H9 (cell line): Measurements from ENCODE around the gene CPE. TPM values are rescaled to one million over a fixed set of nuclear protein-coding genes. Genes with fewer than 3 reads are reported as not detected.

Experiments
- DNase-seq: peaks from one replicate; pipeline ENCODE4 v3.0.0-alpha.2; 2017
- H2AFZ ChIP-seq: one replicate; pipeline ENCODE4 v1.6.1; 2013; ENCODE audit warnings: mild to moderate bottlenecking, low read length, control low read depth, moderate library complexity
- H2AK5ac ChIP-seq: 2 replicates; pipeline ENCODE4 v1.6.1; 2013; ENCODE audit warnings: low read length, control low read depth, mixed read lengths; ENCODE audit not compliant: insufficient read length
- H2BK120ac ChIP-seq: one replicate; pipeline ENCODE4 v1.6.1; 2013; ENCODE audit warnings: low read depth, mild to moderate bottlenecking, low read length, control low read depth, inconsistent platforms; ENCODE audit not compliant: poor library complexity, severe bottlenecking
- H2BK12ac ChIP-seq: 2 replicates; pipeline ENCODE4 v1.6.1; 2013; ENCODE audit warnings: low read length, control low read depth, mixed read lengths, low read depth; ENCODE audit not compliant: insufficient read length
- H2BK15ac ChIP-seq: 2 replicates; pipeline ENCODE4 v1.6.1; 2013; ENCODE audit warnings: low read depth, low read length, control low read depth
- H2BK20ac ChIP-seq: one replicate; pipeline ENCODE4 v1.6.1; 2013; ENCODE audit warnings: low read depth, mild to moderate bottlenecking, low read length, control low read depth, inconsistent platforms; ENCODE audit not compliant: poor library complexity, severe bottlenecking
- H2BK5ac ChIP-seq: 2 replicates; pipeline ENCODE4 v1.6.1; 2013; ENCODE audit warnings: low read length, control low read depth, mixed read lengths; ENCODE audit not compliant: insufficient read length
- H3K14ac ChIP-seq: 2 replicates; pipeline ENCODE4 v1.6.1; 2013; ENCODE audit warnings: low read length, control low read depth; ENCODE audit not compliant: insufficient read depth
- H3K18ac ChIP-seq: 2 replicates; pipeline ENCODE4 v1.6.1; 2013; ENCODE audit warnings: low read depth, mild to moderate bottlenecking, mixed read lengths, low read length, control low read depth; ENCODE audit not compliant: insufficient read length
- H3K23ac ChIP-seq: 2 replicates; pipeline ENCODE4 v1.6.1; 2013; ENCODE audit warnings: low read length, control low read depth, mixed read lengths, low read depth; ENCODE audit not compliant: insufficient read length
- H3K23me2 ChIP-seq: 2 replicates; pipeline ENCODE4 v1.6.1; 2013; ENCODE audit warnings: low read depth, mild to moderate bottlenecking, mixed read lengths, low read length, control low read depth; ENCODE audit not compliant: insufficient read length, poor library complexity, severe bottlenecking
- H3K27ac ChIP-seq: 2 replicates; pipeline ENCODE4 v1.5.1; 2013; ENCODE audit warnings: low read length, control low read depth, mixed read lengths, low read depth; ENCODE audit not compliant: insufficient read length
- H3K27me3 ChIP-seq: 2 replicates; pipeline ENCODE4 v1.6.1; 2013; ENCODE audit warnings: low read length, control low read depth, inconsistent platforms; ENCODE audit not compliant: insufficient read depth
- H3K4ac ChIP-seq: 2 replicates; pipeline ENCODE4 v1.6.1; 2013; ENCODE audit warnings: low read depth, mild to moderate bottlenecking, control low read depth, inconsistent platforms, low read length, moderate library complexity
- H3K4me1 ChIP-seq: 2 replicates; pipeline ENCODE4 v1.6.1; 2013; ENCODE audit warnings: low read length, control low read depth, inconsistent platforms; ENCODE audit not compliant: insufficient read depth
- H3K4me2 ChIP-seq: 2 replicates; pipeline ENCODE4 v1.6.1; 2013; ENCODE audit warnings: low read length, control low read depth, mixed read lengths; ENCODE audit not compliant: insufficient read length, insufficient read depth
- H3K56ac ChIP-seq: 2 replicates; pipeline ENCODE4 v1.6.1; 2013; ENCODE audit warnings: low read depth, mild to moderate bottlenecking, mixed read lengths, low read length, control low read depth; ENCODE audit not compliant: insufficient read length
- H3K79me1 ChIP-seq: 2 replicates; pipeline ENCODE4 v1.6.1; 2013; ENCODE audit warnings: low read depth, mild to moderate bottlenecking, moderate library complexity, low read length, control low read depth, inconsistent platforms; ENCODE audit not compliant: insufficient read depth, poor library complexity, severe bottlenecking
- H3K79me2 ChIP-seq: 2 replicates; pipeline ENCODE4 v1.6.1; 2013; ENCODE audit warnings: low read length, control low read depth, inconsistent platforms; ENCODE audit not compliant: insufficient read depth
- H3K9ac ChIP-seq: 2 replicates; pipeline ENCODE4 v1.6.1; 2013; ENCODE audit warnings: low read length, control low read depth, mixed read lengths; ENCODE audit not compliant: insufficient read length; ENCODE audit errors: extremely low read depth
- H3K9me3 ChIP-seq: one replicate; pipeline ENCODE4 v1.6.1; 2013; ENCODE audit warnings: low read depth, low read length, inconsistent platforms; ENCODE audit not compliant: control insufficient read depth
- H3T11ph ChIP-seq: one replicate; pipeline ENCODE4 v1.6.1; 2013; ENCODE audit warnings: mild to moderate bottlenecking, low read length, control low read depth, inconsistent platforms
- H4K20me1 ChIP-seq: one replicate; pipeline ENCODE4 v1.6.1; 2013; ENCODE audit not compliant: control insufficient read depth, insufficient read length, insufficient read depth
- H4K5ac ChIP-seq: 2 replicates; pipeline ENCODE4 v1.6.1; 2013; ENCODE audit warnings: low read depth, mild to moderate bottlenecking, mixed read lengths, low read length, control low read depth; ENCODE audit not compliant: insufficient read length
- H4K8ac ChIP-seq: replicated peaks from 2 replicates; pipeline ENCODE4 v1.6.1; 2013; ENCODE audit warnings: low read length, control low read depth, mixed read lengths, low read depth; ENCODE audit not compliant: insufficient read length
- H4K91ac ChIP-seq: 2 replicates; pipeline ENCODE4 v1.6.1; 2013; ENCODE audit warnings: low read depth, mild to moderate bottlenecking, moderate library complexity, mixed read lengths, low read length, control low read depth; ENCODE audit not compliant: insufficient read length
- H3K27ac Mint-ChIP-seq, 3 experiments: 2 replicates in 2 of 3; 3 replicates in 1 of 3; pipeline ENCODE4 v1.8.0; 2020 to 2021; ENCODE audit warnings: mixed read lengths in 3 of 3, mild to moderate bottlenecking in 1 of 3, moderate library complexity in 1 of 3
- H3K27me3 Mint-ChIP-seq: 2 replicates; pipeline ENCODE4 v1.8.0; 2021; ENCODE audit warnings: low read depth, mild to moderate bottlenecking, moderate library complexity, mixed read lengths
- H3K36me3 Mint-ChIP-seq, 3 experiments: 2 replicates in 2 of 3; 3 replicates in 1 of 3; pipeline ENCODE4 v1.8.0; 2020 to 2021; ENCODE audit warnings: low read depth in 3 of 3, mixed read lengths in 3 of 3; ENCODE audit not compliant: insufficient read depth in 1 of 3
- H3K4me1 Mint-ChIP-seq, 2 experiments: 2 replicates each; pipeline ENCODE4 v1.8.0; 2020; ENCODE audit warnings: mixed read lengths in 2 of 2
- H3K4me3 Mint-ChIP-seq, 2 experiments: 2 replicates in 1 of 2; 3 replicates in 1 of 2; pipeline ENCODE4 v1.8.0; 2020 to 2021; ENCODE audit warnings: mild to moderate bottlenecking in 2 of 2, mixed read lengths in 2 of 2, moderate library complexity in 1 of 2
- H3K9me3 Mint-ChIP-seq, 2 experiments: 2 replicates in 1 of 2; 3 replicates in 1 of 2; pipeline ENCODE4 v1.8.0; 2020; ENCODE audit warnings: mild to moderate bottlenecking in 2 of 2, mixed read lengths in 2 of 2, moderate library complexity in 1 of 2
- WGBS: extraction: QIAGEN DNeasy Blood & Tissue Kit; methylation state at CpG from one replicate; pipeline ENCODE4 v1.1.7; 2013; ENCODE audit warnings: missing lambda C conversion rate, low lambda C conversion rate, mixed read lengths; ENCODE audit not compliant: insufficient read length; ENCODE audit errors: extremely low coverage; 5-methylcytosine and 5-hydroxymethylcytosine counted together
- total RNA-seq: library from RNA; stranded (reverse); gene quantifications from 2 replicates; pipeline ENCODE4 v1.2.1, GENCODE V29; 2021
- TF ChIP-seq, protein P1 (sequence below): fragments of 200-600 bp; sonication (generic); conservative IDR thresholded peaks from 3 replicates; pipeline ENCODE4 v1.8.0; 2021; ENCODE audit warnings: antibody characterized with exemption, mild to moderate bottlenecking

Gene CPE
- total RNA-seq, 1 experiment from 2014 or later = 10.0 TPM

DNA sequence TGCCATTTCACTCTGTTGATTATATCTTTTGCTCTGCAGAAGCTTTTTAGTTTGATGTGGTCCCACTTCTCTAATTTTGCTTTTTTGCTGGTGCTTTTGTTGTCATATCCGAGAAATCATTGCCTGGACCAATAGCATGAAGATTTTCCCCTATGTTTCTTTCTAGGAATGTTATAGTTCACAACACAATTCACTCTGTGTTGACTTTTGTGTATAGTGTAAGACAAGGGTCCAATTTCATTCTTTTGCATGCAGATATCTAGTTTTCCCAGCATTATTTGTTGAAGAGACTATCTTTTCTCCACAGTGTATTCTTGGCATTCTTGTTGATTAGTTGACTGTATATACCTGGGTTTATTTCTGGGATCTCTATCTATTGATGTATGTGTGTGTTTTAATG lies 8.3 kb upstream of the CPE start:
- Histone ChIP-seq H4K5ac (no peak overlapping the region), H2BK15ac (no peak overlapping the region), H2BK12ac (no peak overlapping the region), H3K79me2 (no peaks in the 10 kb centered on the region), H3K9me3 (no peaks in the 10 kb centered on the region), H2BK120ac (no peak overlapping the region), H3K27ac (no peak overlapping the region), H2BK20ac (no peak overlapping the region), H3K27me3 (no peaks in the 10 kb centered on the region), H3K18ac (no peak overlapping the region), H4K20me1 (no peaks in the 10 kb centered on the region), H3K14ac (no peak overlapping the region), H2AFZ (no peak overlapping the region), H4K8ac (no peak overlapping the region), H3K9ac (no peak overlapping the region), H2BK5ac (no peak overlapping the region), H3K56ac (no peak overlapping the region), H3K79me1 (no peaks in the 10 kb centered on the region), H4K91ac (no peak overlapping the region), H3K4me2 (no peak overlapping the region), H3T11ph (no peak overlapping the region), H3K4ac (no peak overlapping the region), H3K4me1 (peaks cover 9% of the 10 kb centered on the region; the same call in 1 of the 2 replicates), H3K23me2 (no peaks in the 10 kb centered on the region), H3K23ac (no peak overlapping the region), H2AK5ac (no peak overlapping the region)
- no peak for DNase-seq
- peaks cover 2% of the 10 kb centered on the region; the same call in 1 of the 2 replicates for H3K27me3 Mint-ChIP-seq
- H3K4me3 Mint-ChIP-seq = no peak overlapping the region
- H3K4me1 Mint-ChIP-seq = peaks cover 7 to 12% of the 10 kb centered on the region in 2 experiments
- no CpG with 5 or more reads among the region's 1 CpG for WGBS
- no peaks in the 10 kb centered on the region for H3K9me3 Mint-ChIP-seq
- no peak overlapping the region for H3K27ac Mint-ChIP-seq
- no peaks in the 10 kb centered on the region for H3K36me3 Mint-ChIP-seq
- TF ChIP-seq, protein P1, sequence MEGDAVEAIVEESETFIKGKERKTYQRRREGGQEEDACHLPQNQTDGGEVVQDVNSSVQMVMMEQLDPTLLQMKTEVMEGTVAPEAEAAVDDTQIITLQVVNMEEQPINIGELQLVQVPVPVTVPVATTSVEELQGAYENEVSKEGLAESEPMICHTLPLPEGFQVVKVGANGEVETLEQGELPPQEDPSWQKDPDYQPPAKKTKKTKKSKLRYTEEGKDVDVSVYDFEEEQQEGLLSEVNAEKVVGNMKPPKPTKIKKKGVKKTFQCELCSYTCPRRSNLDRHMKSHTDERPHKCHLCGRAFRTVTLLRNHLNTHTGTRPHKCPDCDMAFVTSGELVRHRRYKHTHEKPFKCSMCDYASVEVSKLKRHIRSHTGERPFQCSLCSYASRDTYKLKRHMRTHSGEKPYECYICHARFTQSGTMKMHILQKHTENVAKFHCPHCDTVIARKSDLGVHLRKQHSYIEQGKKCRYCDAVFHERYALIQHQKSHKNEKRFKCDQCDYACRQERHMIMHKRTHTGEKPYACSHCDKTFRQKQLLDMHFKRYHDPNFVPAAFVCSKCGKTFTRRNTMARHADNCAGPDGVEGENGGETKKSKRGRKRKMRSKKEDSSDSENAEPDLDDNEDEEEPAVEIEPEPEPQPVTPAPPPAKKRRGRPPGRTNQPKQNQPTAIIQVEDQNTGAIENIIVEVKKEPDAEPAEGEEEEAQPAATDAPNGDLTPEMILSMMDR = no peak
